ENCODE results near the gene LUZP4. TPM values are rescaled to one million over a fixed set of nuclear protein-coding genes. Genes with fewer than 3 reads are reported as not detected.

Gene LUZP4
- total RNA-seq, 1 donor from 2014 or later: not detected

DNA sequence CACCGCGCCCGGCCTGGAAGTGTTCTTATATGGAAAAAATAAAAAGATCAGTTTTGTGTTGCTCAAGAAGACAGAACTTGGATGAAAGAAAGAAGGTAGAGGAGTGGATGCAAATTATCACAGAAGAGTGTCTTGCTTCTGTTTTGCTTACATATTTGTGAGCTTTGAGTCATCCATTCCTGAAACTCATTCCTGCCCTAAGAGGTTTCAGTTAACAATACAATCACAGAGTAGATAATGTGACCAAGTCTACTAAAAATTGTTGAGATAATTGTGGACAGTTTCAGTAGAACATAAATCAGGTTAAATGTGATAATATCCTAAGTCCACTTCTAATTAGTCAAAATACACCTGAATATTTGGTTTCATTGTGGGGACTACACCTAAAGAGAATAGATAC, 29.2 kb upstream of the LUZP4 start:
- DNase-seq (ENCODE audit: low read depth): peak; percentile 12
- Histone ChIP-seq H3K4me3 (ENCODE audit: low read depth, low read length) (no peak overlapping the region), H3K36me3 (ENCODE audit: control insufficient read depth, insufficient read depth, low read length) (no peaks in the 10 kb centered on the region), H3K27me3 (ENCODE audit: control insufficient read depth, insufficient read depth, low read length) (no peaks in the 10 kb centered on the region)
- TF ChIP-seq, protein P1, sequence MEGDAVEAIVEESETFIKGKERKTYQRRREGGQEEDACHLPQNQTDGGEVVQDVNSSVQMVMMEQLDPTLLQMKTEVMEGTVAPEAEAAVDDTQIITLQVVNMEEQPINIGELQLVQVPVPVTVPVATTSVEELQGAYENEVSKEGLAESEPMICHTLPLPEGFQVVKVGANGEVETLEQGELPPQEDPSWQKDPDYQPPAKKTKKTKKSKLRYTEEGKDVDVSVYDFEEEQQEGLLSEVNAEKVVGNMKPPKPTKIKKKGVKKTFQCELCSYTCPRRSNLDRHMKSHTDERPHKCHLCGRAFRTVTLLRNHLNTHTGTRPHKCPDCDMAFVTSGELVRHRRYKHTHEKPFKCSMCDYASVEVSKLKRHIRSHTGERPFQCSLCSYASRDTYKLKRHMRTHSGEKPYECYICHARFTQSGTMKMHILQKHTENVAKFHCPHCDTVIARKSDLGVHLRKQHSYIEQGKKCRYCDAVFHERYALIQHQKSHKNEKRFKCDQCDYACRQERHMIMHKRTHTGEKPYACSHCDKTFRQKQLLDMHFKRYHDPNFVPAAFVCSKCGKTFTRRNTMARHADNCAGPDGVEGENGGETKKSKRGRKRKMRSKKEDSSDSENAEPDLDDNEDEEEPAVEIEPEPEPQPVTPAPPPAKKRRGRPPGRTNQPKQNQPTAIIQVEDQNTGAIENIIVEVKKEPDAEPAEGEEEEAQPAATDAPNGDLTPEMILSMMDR (IDR thresholded peaks at IDR 0.05; ENCODE audit: insufficient read depth, low read length, poor library complexity, severe bottlenecking): no peak

DNA sequence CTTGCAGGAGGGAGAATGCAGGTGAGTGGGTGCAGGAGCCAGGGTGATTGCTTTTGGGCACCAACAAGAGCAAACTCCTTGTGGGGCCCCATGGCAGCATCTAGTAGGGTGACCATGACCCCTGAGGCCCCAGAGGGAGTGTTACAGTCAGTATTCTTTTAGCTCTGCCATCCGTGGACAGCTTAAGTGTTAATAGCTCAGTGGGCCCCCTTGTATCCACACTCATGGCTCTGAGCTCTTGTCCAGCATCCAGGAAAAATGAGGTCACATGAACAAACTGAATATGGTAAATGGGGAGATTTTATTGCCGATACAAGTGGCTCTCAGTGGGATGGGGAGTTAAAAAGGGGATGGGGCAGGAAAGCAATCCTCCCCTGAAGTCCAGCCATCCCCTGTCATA, 28.4 kb upstream of the LUZP4 start:
- Histone ChIP-seq H3K36me3 (ENCODE audit: control insufficient read depth, insufficient read depth, low read length) (no peaks in the 10 kb centered on the region), H3K4me3 (ENCODE audit: low read depth, low read length) (no peak overlapping the region), H3K27me3 (ENCODE audit: control insufficient read depth, insufficient read depth, low read length) (no peaks in the 10 kb centered on the region)
- no peak for DNase-seq (ENCODE audit: low read depth)
- TF ChIP-seq, protein P1 (IDR thresholded peaks at IDR 0.05; ENCODE audit: insufficient read depth, low read length, poor library complexity, severe bottlenecking): no peak

DNA sequence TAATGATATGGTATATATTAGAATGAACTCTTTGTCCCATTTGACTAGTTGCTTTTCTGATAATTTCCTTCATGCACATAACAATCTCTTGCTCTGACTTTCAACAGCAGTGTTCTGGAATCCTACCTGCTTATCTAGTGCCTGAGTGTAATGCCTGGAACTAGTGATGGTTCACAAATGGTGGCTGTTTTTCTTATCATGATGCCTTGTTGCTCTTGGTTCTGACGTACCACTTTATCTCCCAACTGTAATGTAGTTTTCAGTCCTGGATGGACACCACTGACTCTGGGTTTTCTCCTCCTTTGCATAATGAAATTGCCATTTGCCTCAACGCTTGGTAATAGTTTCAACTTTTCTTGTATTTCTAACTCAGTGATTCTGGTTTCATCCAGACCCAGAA, 25.5 kb upstream of the LUZP4 start:
- DNase-seq (ENCODE audit: low read depth): no peak
- Histone ChIP-seq H3K4me3 (ENCODE audit: low read depth, low read length) (no peak overlapping the region), H3K27me3 (ENCODE audit: control insufficient read depth, insufficient read depth, low read length) (no peaks in the 10 kb centered on the region), H3K36me3 (ENCODE audit: control insufficient read depth, insufficient read depth, low read length) (no peaks in the 10 kb centered on the region)
- TF ChIP-seq, protein P1 (IDR thresholded peaks at IDR 0.05; ENCODE audit: insufficient read depth, low read length, poor library complexity, severe bottlenecking): no peak

DNA sequence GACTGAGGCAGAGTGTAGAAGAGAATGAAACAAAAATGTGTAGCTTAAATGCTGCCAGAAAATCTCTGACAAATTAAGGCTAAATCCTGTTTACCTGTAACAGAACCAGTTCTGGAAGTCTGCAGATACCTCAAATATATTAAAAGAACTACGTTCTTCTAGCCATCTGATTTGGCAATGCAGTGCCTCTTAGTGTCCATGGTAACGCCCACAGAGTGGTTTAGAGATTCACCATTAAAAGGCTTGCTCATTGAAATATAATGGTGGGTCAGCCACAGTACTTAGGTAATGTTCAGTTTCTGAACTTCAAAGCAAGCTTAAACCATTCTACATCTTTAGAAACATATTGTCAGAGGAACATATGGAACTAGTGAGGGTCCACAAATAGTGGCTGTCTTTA, 23.2 kb upstream of the LUZP4 start:
- no peak for DNase-seq (ENCODE audit: low read depth)
- no peaks in the 10 kb centered on the region for H3K36me3 ChIP-seq (ENCODE audit: control insufficient read depth, insufficient read depth, low read length)
- TF ChIP-seq, protein P1 (IDR thresholded peaks at IDR 0.05; ENCODE audit: insufficient read depth, low read length, poor library complexity, severe bottlenecking): no peak
- H3K4me3 ChIP-seq (ENCODE audit: low read depth, low read length): no peak overlapping the region
- no peaks in the 10 kb centered on the region for H3K27me3 ChIP-seq (ENCODE audit: control insufficient read depth, insufficient read depth, low read length)

DNA sequence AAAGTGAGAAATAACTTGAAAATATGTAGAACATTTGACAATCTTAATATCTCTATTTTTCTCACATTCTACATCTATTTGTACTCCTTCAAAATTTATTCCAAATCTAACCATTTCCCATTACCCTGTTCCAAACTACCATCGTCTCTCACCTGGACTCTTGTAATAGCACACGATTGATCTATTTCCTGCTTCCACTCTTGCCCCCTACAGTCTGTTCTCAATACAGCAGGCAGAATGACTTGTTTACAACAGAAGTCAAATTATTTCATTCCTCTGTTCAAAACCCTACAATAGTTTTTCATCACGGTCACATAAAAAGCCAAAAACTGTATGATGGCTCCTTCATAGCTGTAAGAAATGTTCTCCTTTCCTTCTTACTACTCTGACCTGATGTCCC, 21.1 kb upstream of the LUZP4 start:
- Histone ChIP-seq H3K4me3 (ENCODE audit: low read depth, low read length) (no peak overlapping the region), H3K36me3 (ENCODE audit: control insufficient read depth, insufficient read depth, low read length) (no peaks in the 10 kb centered on the region), H3K27me3 (ENCODE audit: control insufficient read depth, insufficient read depth, low read length) (no peaks in the 10 kb centered on the region)
- DNase-seq (ENCODE audit: low read depth): no peak
- TF ChIP-seq, protein P1 (IDR thresholded peaks at IDR 0.05; ENCODE audit: insufficient read depth, low read length, poor library complexity, severe bottlenecking): peak; percentile 40

DNA sequence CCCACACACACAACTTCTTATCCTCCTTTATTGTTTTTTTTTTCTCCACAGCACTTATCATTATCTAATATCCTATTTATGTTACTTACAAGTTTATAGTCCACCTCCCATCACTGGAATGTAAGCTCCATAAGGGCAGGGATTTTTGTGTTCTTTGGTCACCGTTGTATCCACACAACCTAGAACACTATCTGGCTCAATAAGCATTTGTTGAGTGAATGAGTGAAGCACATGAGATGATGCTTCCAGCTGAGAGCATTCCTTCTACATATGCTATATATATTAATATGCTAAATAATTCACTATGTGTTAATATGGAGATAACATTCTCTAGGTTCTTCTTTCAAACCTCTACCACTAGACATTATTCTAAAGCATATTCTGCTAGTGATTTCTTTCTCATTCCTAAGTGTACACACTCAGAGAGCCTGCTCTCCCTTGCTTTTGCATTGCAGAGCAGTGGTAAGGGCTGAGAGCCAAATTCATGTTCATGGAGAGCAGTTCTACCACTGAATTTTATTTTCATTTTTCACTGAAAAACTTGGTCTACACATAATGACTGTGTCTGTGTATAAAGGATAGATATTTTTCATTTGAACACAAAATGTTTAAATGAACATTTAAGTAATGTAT, 20.3 kb upstream of the LUZP4 start:
- no peaks in the 10 kb centered on the region for H3K36me3 ChIP-seq (ENCODE audit: control insufficient read depth, insufficient read depth, low read length)
- H3K4me3 ChIP-seq (ENCODE audit: low read depth, low read length): no peak overlapping the region
- TF ChIP-seq, protein P1 (IDR thresholded peaks at IDR 0.05; ENCODE audit: insufficient read depth, low read length, poor library complexity, severe bottlenecking): no peak
- DNase-seq (ENCODE audit: low read depth): no peak
- no peaks in the 10 kb centered on the region for H3K27me3 ChIP-seq (ENCODE audit: control insufficient read depth, insufficient read depth, low read length)

Measured in kidney epithelial cell (primary cell).